H9 (cell line): ENCODE results near the gene EFCAB14. TPM values are rescaled to one million over a fixed set of nuclear protein-coding genes. Genes with fewer than 3 reads are reported as not detected.

Experiments
- DNase-seq: peaks from one replicate; pipeline ENCODE4 v3.0.0-alpha.2; 2017
- H2AFZ ChIP-seq: one replicate; pipeline ENCODE4 v1.6.1; 2013; ENCODE audit warnings: mild to moderate bottlenecking, low read length, control low read depth, moderate library complexity
- H2AK5ac ChIP-seq: 2 replicates; pipeline ENCODE4 v1.6.1; 2013; ENCODE audit warnings: low read length, control low read depth, mixed read lengths; ENCODE audit not compliant: insufficient read length
- H2BK120ac ChIP-seq: one replicate; pipeline ENCODE4 v1.6.1; 2013; ENCODE audit warnings: low read depth, mild to moderate bottlenecking, low read length, control low read depth, inconsistent platforms; ENCODE audit not compliant: poor library complexity, severe bottlenecking
- H2BK12ac ChIP-seq: 2 replicates; pipeline ENCODE4 v1.6.1; 2013; ENCODE audit warnings: low read length, control low read depth, mixed read lengths, low read depth; ENCODE audit not compliant: insufficient read length
- H2BK15ac ChIP-seq: 2 replicates; pipeline ENCODE4 v1.6.1; 2013; ENCODE audit warnings: low read depth, low read length, control low read depth
- H2BK20ac ChIP-seq: one replicate; pipeline ENCODE4 v1.6.1; 2013; ENCODE audit warnings: low read depth, mild to moderate bottlenecking, low read length, control low read depth, inconsistent platforms; ENCODE audit not compliant: poor library complexity, severe bottlenecking
- H2BK5ac ChIP-seq: 2 replicates; pipeline ENCODE4 v1.6.1; 2013; ENCODE audit warnings: low read length, control low read depth, mixed read lengths; ENCODE audit not compliant: insufficient read length
- H3K14ac ChIP-seq: 2 replicates; pipeline ENCODE4 v1.6.1; 2013; ENCODE audit warnings: low read length, control low read depth; ENCODE audit not compliant: insufficient read depth
- H3K18ac ChIP-seq: 2 replicates; pipeline ENCODE4 v1.6.1; 2013; ENCODE audit warnings: low read depth, mild to moderate bottlenecking, mixed read lengths, low read length, control low read depth; ENCODE audit not compliant: insufficient read length
- H3K23ac ChIP-seq: 2 replicates; pipeline ENCODE4 v1.6.1; 2013; ENCODE audit warnings: low read length, control low read depth, mixed read lengths, low read depth; ENCODE audit not compliant: insufficient read length
- H3K23me2 ChIP-seq: 2 replicates; pipeline ENCODE4 v1.6.1; 2013; ENCODE audit warnings: low read depth, mild to moderate bottlenecking, mixed read lengths, low read length, control low read depth; ENCODE audit not compliant: insufficient read length, poor library complexity, severe bottlenecking
- H3K27ac ChIP-seq: 2 replicates; pipeline ENCODE4 v1.5.1; 2013; ENCODE audit warnings: low read length, control low read depth, mixed read lengths, low read depth; ENCODE audit not compliant: insufficient read length
- H3K27me3 ChIP-seq: 2 replicates; pipeline ENCODE4 v1.6.1; 2013; ENCODE audit warnings: low read length, control low read depth, inconsistent platforms; ENCODE audit not compliant: insufficient read depth
- H3K4ac ChIP-seq: 2 replicates; pipeline ENCODE4 v1.6.1; 2013; ENCODE audit warnings: low read depth, mild to moderate bottlenecking, control low read depth, inconsistent platforms, low read length, moderate library complexity
- H3K4me1 ChIP-seq: 2 replicates; pipeline ENCODE4 v1.6.1; 2013; ENCODE audit warnings: low read length, control low read depth, inconsistent platforms; ENCODE audit not compliant: insufficient read depth
- H3K4me2 ChIP-seq: 2 replicates; pipeline ENCODE4 v1.6.1; 2013; ENCODE audit warnings: low read length, control low read depth, mixed read lengths; ENCODE audit not compliant: insufficient read length, insufficient read depth
- H3K56ac ChIP-seq: 2 replicates; pipeline ENCODE4 v1.6.1; 2013; ENCODE audit warnings: low read depth, mild to moderate bottlenecking, mixed read lengths, low read length, control low read depth; ENCODE audit not compliant: insufficient read length
- H3K79me1 ChIP-seq: 2 replicates; pipeline ENCODE4 v1.6.1; 2013; ENCODE audit warnings: low read depth, mild to moderate bottlenecking, moderate library complexity, low read length, control low read depth, inconsistent platforms; ENCODE audit not compliant: insufficient read depth, poor library complexity, severe bottlenecking
- H3K79me2 ChIP-seq: 2 replicates; pipeline ENCODE4 v1.6.1; 2013; ENCODE audit warnings: low read length, control low read depth, inconsistent platforms; ENCODE audit not compliant: insufficient read depth
- H3K9ac ChIP-seq: 2 replicates; pipeline ENCODE4 v1.6.1; 2013; ENCODE audit warnings: low read length, control low read depth, mixed read lengths; ENCODE audit not compliant: insufficient read length; ENCODE audit errors: extremely low read depth
- H3K9me3 ChIP-seq: one replicate; pipeline ENCODE4 v1.6.1; 2013; ENCODE audit warnings: low read depth, low read length, inconsistent platforms; ENCODE audit not compliant: control insufficient read depth
- H3T11ph ChIP-seq: one replicate; pipeline ENCODE4 v1.6.1; 2013; ENCODE audit warnings: mild to moderate bottlenecking, low read length, control low read depth, inconsistent platforms
- H4K20me1 ChIP-seq: one replicate; pipeline ENCODE4 v1.6.1; 2013; ENCODE audit not compliant: control insufficient read depth, insufficient read length, insufficient read depth
- H4K5ac ChIP-seq: 2 replicates; pipeline ENCODE4 v1.6.1; 2013; ENCODE audit warnings: low read depth, mild to moderate bottlenecking, mixed read lengths, low read length, control low read depth; ENCODE audit not compliant: insufficient read length
- H4K8ac ChIP-seq: replicated peaks from 2 replicates; pipeline ENCODE4 v1.6.1; 2013; ENCODE audit warnings: low read length, control low read depth, mixed read lengths, low read depth; ENCODE audit not compliant: insufficient read length
- H4K91ac ChIP-seq: 2 replicates; pipeline ENCODE4 v1.6.1; 2013; ENCODE audit warnings: low read depth, mild to moderate bottlenecking, moderate library complexity, mixed read lengths, low read length, control low read depth; ENCODE audit not compliant: insufficient read length
- H3K27ac Mint-ChIP-seq, 3 experiments: 2 replicates in 2 of 3; 3 replicates in 1 of 3; pipeline ENCODE4 v1.8.0; 2020 to 2021; ENCODE audit warnings: mixed read lengths in 3 of 3, mild to moderate bottlenecking in 1 of 3, moderate library complexity in 1 of 3
- H3K27me3 Mint-ChIP-seq: 2 replicates; pipeline ENCODE4 v1.8.0; 2021; ENCODE audit warnings: low read depth, mild to moderate bottlenecking, moderate library complexity, mixed read lengths
- H3K36me3 Mint-ChIP-seq, 3 experiments: 2 replicates in 2 of 3; 3 replicates in 1 of 3; pipeline ENCODE4 v1.8.0; 2020 to 2021; ENCODE audit warnings: low read depth in 3 of 3, mixed read lengths in 3 of 3; ENCODE audit not compliant: insufficient read depth in 1 of 3
- H3K4me1 Mint-ChIP-seq, 2 experiments: 2 replicates each; pipeline ENCODE4 v1.8.0; 2020; ENCODE audit warnings: mixed read lengths in 2 of 2
- H3K4me3 Mint-ChIP-seq, 2 experiments: 2 replicates in 1 of 2; 3 replicates in 1 of 2; pipeline ENCODE4 v1.8.0; 2020 to 2021; ENCODE audit warnings: mild to moderate bottlenecking in 2 of 2, mixed read lengths in 2 of 2, moderate library complexity in 1 of 2
- H3K9me3 Mint-ChIP-seq, 2 experiments: 2 replicates in 1 of 2; 3 replicates in 1 of 2; pipeline ENCODE4 v1.8.0; 2020; ENCODE audit warnings: mild to moderate bottlenecking in 2 of 2, mixed read lengths in 2 of 2, moderate library complexity in 1 of 2
- WGBS: extraction: QIAGEN DNeasy Blood & Tissue Kit; methylation state at CpG from one replicate; pipeline ENCODE4 v1.1.7; 2013; ENCODE audit warnings: missing lambda C conversion rate, low lambda C conversion rate, mixed read lengths; ENCODE audit not compliant: insufficient read length; ENCODE audit errors: extremely low coverage; 5-methylcytosine and 5-hydroxymethylcytosine counted together
- total RNA-seq: library from RNA; stranded (reverse); gene quantifications from 2 replicates; pipeline ENCODE4 v1.2.1, GENCODE V29; 2021
- TF ChIP-seq, protein P1 (sequence below): fragments of 200-600 bp; sonication (generic); conservative IDR thresholded peaks from 3 replicates; pipeline ENCODE4 v1.8.0; 2021; ENCODE audit warnings: antibody characterized with exemption, mild to moderate bottlenecking

EFCAB14 gene
- total RNA-seq, 1 experiment from 2014 or later, result 42.2 TPM

DNA sequence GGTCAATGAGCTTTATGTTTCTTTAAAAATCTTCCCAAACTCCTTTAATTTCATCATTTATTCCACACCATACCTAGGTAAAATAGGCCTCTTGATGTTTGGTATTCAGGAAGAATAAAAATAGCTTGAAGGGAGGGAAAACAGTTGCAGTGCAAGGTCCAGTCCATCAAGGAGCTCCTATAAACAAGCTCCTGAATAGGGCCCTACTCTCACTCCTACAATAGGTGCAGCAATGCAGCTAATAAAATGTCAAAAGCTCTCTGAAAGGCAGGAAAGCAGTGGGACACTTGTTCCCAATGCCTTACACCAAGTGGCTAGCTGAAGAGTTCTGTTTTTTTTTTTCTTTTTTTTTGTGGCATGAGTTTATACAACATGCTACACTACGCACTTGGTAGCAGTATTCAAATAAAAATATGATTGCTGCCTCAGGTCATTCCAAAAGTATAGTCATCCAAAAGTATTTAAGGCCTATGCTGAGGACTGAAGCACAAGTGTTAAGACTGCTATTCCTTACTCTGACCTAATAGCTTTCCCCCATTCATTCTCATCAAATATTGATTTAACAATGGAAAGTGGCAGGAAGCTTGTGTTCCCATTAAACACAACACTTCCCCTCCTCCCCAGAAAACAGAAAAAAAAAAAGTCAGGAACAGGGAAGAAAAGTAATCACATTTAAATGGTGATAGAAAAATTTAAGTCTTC, 37.4 kb downstream of the EFCAB14 start:
- peaks cover 18 to 19% of the 10 kb centered on the region in 2 experiments for H3K4me1 Mint-ChIP-seq
- H3K23me2 ChIP-seq, result no peaks in the 10 kb centered on the region
- no peaks in the 10 kb centered on the region for H3K27me3 Mint-ChIP-seq
- H2BK120ac ChIP-seq, result no peak overlapping the region
- H3K18ac ChIP-seq, result no peak overlapping the region
- no peak overlapping the region for H4K5ac ChIP-seq
- no peak overlapping the region for H3K14ac ChIP-seq
- no peak for DNase-seq
- H3K27ac Mint-ChIP-seq, result no peak overlapping the region; a peak in 1 of 7 replicates
- H2BK12ac ChIP-seq, result no peak overlapping the region
- no peak overlapping the region for H2AFZ ChIP-seq
- H3K27ac ChIP-seq, result no peak overlapping the region
- no peak overlapping the region for H2AK5ac ChIP-seq
- peaks cover 9 to 81% (median 75%) of the 10 kb centered on the region in 3 experiments; a peak in 6 of 7 replicates for H3K36me3 Mint-ChIP-seq
- no peaks in the 10 kb centered on the region for H3K9me3 Mint-ChIP-seq
- H3K4me1 ChIP-seq, result no peaks in the 10 kb centered on the region; the same call in 1 of the 2 replicates
- H3K79me1 ChIP-seq, result no peaks in the 10 kb centered on the region
- WGBS, result no CpG with 5 or more reads among the region's 1 CpG
- TF ChIP-seq, protein P1, sequence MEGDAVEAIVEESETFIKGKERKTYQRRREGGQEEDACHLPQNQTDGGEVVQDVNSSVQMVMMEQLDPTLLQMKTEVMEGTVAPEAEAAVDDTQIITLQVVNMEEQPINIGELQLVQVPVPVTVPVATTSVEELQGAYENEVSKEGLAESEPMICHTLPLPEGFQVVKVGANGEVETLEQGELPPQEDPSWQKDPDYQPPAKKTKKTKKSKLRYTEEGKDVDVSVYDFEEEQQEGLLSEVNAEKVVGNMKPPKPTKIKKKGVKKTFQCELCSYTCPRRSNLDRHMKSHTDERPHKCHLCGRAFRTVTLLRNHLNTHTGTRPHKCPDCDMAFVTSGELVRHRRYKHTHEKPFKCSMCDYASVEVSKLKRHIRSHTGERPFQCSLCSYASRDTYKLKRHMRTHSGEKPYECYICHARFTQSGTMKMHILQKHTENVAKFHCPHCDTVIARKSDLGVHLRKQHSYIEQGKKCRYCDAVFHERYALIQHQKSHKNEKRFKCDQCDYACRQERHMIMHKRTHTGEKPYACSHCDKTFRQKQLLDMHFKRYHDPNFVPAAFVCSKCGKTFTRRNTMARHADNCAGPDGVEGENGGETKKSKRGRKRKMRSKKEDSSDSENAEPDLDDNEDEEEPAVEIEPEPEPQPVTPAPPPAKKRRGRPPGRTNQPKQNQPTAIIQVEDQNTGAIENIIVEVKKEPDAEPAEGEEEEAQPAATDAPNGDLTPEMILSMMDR, result no peak
- H2BK5ac ChIP-seq, result no peak overlapping the region
- no peak overlapping the region for H3K23ac ChIP-seq
- no peak overlapping the region for H2BK15ac ChIP-seq
- no peak overlapping the region for H2BK20ac ChIP-seq
- H3K4me3 Mint-ChIP-seq, result no peak overlapping the region
- H3K4ac ChIP-seq, result no peak overlapping the region
- H3K79me2 ChIP-seq, result no peaks in the 10 kb centered on the region
- H4K8ac ChIP-seq, result no peak overlapping the region
- H3K9me3 ChIP-seq, result no peaks in the 10 kb centered on the region
- H3K56ac ChIP-seq, result no peak overlapping the region
- no peak overlapping the region for H3T11ph ChIP-seq
- H4K91ac ChIP-seq, result no peak overlapping the region
- no peak overlapping the region for H3K9ac ChIP-seq
- H3K4me2 ChIP-seq, result no peak overlapping the region
- no peaks in the 10 kb centered on the region for H3K27me3 ChIP-seq
- H4K20me1 ChIP-seq, result no peaks in the 10 kb centered on the region
